ENCODE data around the gene LRRC8D.

DNA sequence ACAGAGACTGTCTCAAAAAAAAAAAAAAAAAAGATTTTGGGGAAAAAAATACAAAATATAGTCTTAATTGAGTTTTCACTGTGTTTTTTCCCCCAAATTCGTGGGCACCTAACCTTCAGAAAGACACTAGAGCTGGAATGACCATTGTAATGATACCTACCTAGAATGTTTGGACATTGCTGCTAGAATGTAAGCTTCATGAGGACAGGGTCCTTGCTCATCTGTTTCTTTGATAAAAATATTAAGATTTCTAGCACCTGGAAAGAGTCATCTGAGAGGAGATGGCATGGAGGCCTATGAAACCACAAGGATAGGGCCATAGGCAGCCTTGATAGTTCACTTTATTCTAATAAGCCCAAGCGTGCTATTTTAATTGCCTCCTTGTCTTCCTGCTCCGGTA is 6.5 kb downstream of the LRRC8D start:
- TF ChIP-seq, protein P1, sequence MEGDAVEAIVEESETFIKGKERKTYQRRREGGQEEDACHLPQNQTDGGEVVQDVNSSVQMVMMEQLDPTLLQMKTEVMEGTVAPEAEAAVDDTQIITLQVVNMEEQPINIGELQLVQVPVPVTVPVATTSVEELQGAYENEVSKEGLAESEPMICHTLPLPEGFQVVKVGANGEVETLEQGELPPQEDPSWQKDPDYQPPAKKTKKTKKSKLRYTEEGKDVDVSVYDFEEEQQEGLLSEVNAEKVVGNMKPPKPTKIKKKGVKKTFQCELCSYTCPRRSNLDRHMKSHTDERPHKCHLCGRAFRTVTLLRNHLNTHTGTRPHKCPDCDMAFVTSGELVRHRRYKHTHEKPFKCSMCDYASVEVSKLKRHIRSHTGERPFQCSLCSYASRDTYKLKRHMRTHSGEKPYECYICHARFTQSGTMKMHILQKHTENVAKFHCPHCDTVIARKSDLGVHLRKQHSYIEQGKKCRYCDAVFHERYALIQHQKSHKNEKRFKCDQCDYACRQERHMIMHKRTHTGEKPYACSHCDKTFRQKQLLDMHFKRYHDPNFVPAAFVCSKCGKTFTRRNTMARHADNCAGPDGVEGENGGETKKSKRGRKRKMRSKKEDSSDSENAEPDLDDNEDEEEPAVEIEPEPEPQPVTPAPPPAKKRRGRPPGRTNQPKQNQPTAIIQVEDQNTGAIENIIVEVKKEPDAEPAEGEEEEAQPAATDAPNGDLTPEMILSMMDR (IDR thresholded peaks at IDR 0.05), result no peak
- no peak for TF ChIP-seq POLR2A (IDR thresholded peaks at IDR 0.05)
